Transverse colon (tissue), 4 donors: Measurements from ENCODE around the gene SLC16A1.

Experiments
- CTCF ChIP-seq, 5 experiments: fragments of 200-600 bp in 3 of 5; fragments of 450-650 bp in 2 of 5; sonication (generic) in 3 of 5; IDR thresholded peaks; 1 replicate in 2 of 5; 2 replicates in 3 of 5; pipeline ENCODE4 v1.5.1; 2016 to 2017; ENCODE audit warnings: antibody characterized with exemption in 5 of 5, inconsistent platforms in 3 of 5, mild to moderate bottlenecking in 2 of 5, moderate library complexity in 1 of 5
- EP300 ChIP-seq: sonication (generic); formaldehyde crosslinking; IDR thresholded peaks from one replicate; pipeline ENCODE4 v1.6.1; 2017; ENCODE audit warnings: antibody characterized with exemption, low read depth
- POLR2A ChIP-seq: fragments of 450-650 bp; IDR thresholded peaks from one replicate; pipeline ENCODE4 v1.6.1; 2016; ENCODE audit warnings: antibody characterized with exemption, mild to moderate bottlenecking, moderate library complexity
- POLR2AphosphoS5 ChIP-seq, 3 donors: sonication (generic); formaldehyde crosslinking; IDR thresholded peaks; one replicate each; pipeline ENCODE4 v1.6.1; 2016; ENCODE audit warnings: antibody characterized with exemption in 3 of 3

GRCh38 chr1:112937070-112937469 is 18.9 kb downstream of the SLC16A1 start:
- TF ChIP-seq CTCF (IDR thresholded peaks at IDR 0.05) (no peak), POLR2AphosphoS5 (IDR thresholded peaks at IDR 0.05) (no peak), POLR2A (no peak), EP300 (no peak)
